GM12891 (cell line): ENCODE results near the gene ACOT8.
A peak's percentile ranks its signal among the peaks of the same experiment; 100 is the strongest.
"Not testable (repeated sequence)": the region's sequence is repeated elsewhere in the genome, so short reads cannot be mapped to it uniquely, and the experiment has no call there.

ENCODE experiments used
- DNase-seq: peaks from one replicate; pipeline ENCODE4 v3.0.0; 2011; ENCODE audit warnings: low spot score; ENCODE audit not compliant: insufficient read length
- FAIRE-seq: peaks from 2 replicates; lab custom pipeline; 2011; peaks lifted over from hg19 to GRCh38; lab: Jason Lieb, UNC
- PAX5 ChIP-seq: IDR thresholded peaks from 2 replicates; pipeline ENCODE4 v1.6.1; 2011; ENCODE audit warnings: low read length, moderate library complexity, mild to moderate bottlenecking; ENCODE audit not compliant: insufficient read depth, severe bottlenecking
- POLR2A ChIP-seq: IDR thresholded peaks from 2 replicates; pipeline ENCODE4 v1.6.1; 2011; ENCODE audit warnings: low read depth, low read length, control low read depth
- POLR2AphosphoS5 ChIP-seq: IDR thresholded peaks from 2 replicates; pipeline ENCODE4 v1.6.1; 2011; ENCODE audit warnings: low read depth, low read length, control low read depth
- POU2F2 ChIP-seq: IDR thresholded peaks from 2 replicates; pipeline ENCODE4 v1.6.1; 2011; ENCODE audit warnings: low read depth, mild to moderate bottlenecking, control low read depth, low read length, moderate library complexity
- SPI1 ChIP-seq: IDR thresholded peaks from 2 replicates; pipeline ENCODE4 v1.6.1; 2011; ENCODE audit warnings: low read depth, low read length, control low read depth
- TAF1 ChIP-seq: IDR thresholded peaks from 2 replicates; pipeline ENCODE4 v1.6.1; 2011; ENCODE audit warnings: low read depth, low read length, control low read depth

ACOT8 gene

GRCh38 chr20:45798935-45799642, 58.1 kb downstream of the ACOT8 start:
- TF ChIP-seq SPI1 (0 out of 2 replicates have a peak, but pooled peaks have one; percentile 27), POLR2A (no peak), TAF1 (no peak), POLR2AphosphoS5 (no peak)
- peak; percentile 58 for DNase-seq
- FAIRE-seq = no peak

GRCh38 chr20:45797955-45798354, 59.2 kb downstream of the ACOT8 start:
- not testable (repeated sequence) for FAIRE-seq, DNase-seq

GRCh38 chr20:45797510-45797909, 59.7 kb downstream of the ACOT8 start:
- FAIRE-seq, DNase-seq: not testable (repeated sequence)

GRCh38 chr20:45796337-45797065, 60.7 kb downstream of the ACOT8 start:
- DNase-seq = no peak
- no peak for TF ChIP-seq POLR2A
- TF ChIP-seq SPI1 = no peak
- TF ChIP-seq PAX5 = no peak
- no peak for TF ChIP-seq POU2F2
- TF ChIP-seq TAF1 = no peak
- no peak for TF ChIP-seq POLR2AphosphoS5
- no peak for FAIRE-seq

- peak; percentile 13 for DNase-seq
- FAIRE-seq = no peak
- TF ChIP-seq PAX5 (no peak), SPI1 (peak; percentile 91)
These were observed 64.7 kb downstream of the ACOT8 start for GRCh38 chr20:45792317-45793118.
